Stimulated activated naive CD8-positive, alpha-beta T cell treated with anti-CD3 and anti-CD28 coated beads, Interleukin-15, amount 100 ng/mL, for 72 hours (primary cell): ENCODE results near the gene TPBG.
A peak's percentile ranks its signal among the peaks of the same experiment; 100 is the strongest.

Experiments
- ATAC-seq: fragments of 150-1000 bp; cut with Tn5 transposase; 2 replicates; pipeline ENCODE4 v1.10.0; 2021; ENCODE audit warnings: mild to moderate bottlenecking, moderate library complexity
- DNase-seq, 2 donors: peaks; one replicate each; pipeline ENCODE4 v3.0.0; 2021 to 2022
- H3K27ac Mint-ChIP-seq, 2 donors: one replicate each; pipeline ENCODE4 v1.8.0; 2022; ENCODE audit warnings: mild to moderate bottlenecking in 2 of 2, mixed read lengths in 2 of 2, moderate library complexity in 2 of 2
- H3K27me3 Mint-ChIP-seq: one replicate; pipeline ENCODE4 v1.8.0; 2022; ENCODE audit warnings: mixed read lengths
- H3K4me1 Mint-ChIP-seq: one replicate; pipeline ENCODE4 v1.8.0; 2022; ENCODE audit warnings: mild to moderate bottlenecking, mixed read lengths
- H3K4me3 Mint-ChIP-seq, 2 donors: one replicate each; pipeline ENCODE4 v1.8.0; 2022; ENCODE audit warnings: mild to moderate bottlenecking in 2 of 2, mixed read lengths in 2 of 2, moderate library complexity in 1 of 2
- H3K9me3 Mint-ChIP-seq, 2 donors: one replicate each; pipeline ENCODE4 v1.8.0; 2022; ENCODE audit warnings: mixed read lengths in 2 of 2

The TPBG gene, protein sequence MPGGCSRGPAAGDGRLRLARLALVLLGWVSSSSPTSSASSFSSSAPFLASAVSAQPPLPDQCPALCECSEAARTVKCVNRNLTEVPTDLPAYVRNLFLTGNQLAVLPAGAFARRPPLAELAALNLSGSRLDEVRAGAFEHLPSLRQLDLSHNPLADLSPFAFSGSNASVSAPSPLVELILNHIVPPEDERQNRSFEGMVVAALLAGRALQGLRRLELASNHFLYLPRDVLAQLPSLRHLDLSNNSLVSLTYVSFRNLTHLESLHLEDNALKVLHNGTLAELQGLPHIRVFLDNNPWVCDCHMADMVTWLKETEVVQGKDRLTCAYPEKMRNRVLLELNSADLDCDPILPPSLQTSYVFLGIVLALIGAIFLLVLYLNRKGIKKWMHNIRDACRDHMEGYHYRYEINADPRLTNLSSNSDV

DNA sequence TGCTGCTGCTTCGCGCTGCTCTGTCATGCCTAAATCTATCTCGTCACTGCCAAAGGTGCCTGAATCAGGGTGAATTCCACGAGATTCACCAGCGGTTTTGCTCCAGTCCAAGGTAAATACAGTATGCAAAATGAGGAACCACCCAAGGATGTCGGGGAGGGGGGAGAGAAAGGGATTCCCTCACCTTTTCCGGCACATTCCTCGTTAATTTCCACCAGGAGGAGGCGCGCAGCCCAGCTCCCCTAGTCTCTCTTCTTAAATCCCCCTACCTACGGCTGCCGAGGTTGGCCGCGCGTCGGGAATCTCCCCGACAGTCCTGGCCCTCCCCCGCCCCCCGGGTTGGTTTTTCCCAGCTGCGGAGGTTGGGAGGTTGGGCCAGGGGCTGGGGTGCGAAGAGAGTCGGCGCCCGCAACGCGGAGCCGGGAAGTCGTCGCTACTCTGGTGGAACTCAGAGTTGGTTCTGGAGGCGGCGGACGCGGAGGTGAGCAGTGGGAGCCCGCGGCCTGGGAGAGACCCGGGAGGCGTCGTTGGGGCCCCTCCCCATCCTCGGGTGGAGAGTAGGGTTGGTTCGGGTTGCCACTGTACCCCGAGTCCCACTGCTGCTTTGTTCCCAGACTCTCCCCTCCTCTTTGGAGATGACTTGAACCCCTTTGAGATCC is at the start of gene TPBG:
TPBG (plus strand) TSS at position 390 of the 659 bp plus-strand sequence. CDS start 1,145 bp downstream, outside the sequence.
- ATAC-seq: peak; percentile 45
- H3K4me1 Mint-ChIP-seq: peaks cover 28% of the 10 kb centered on the region
- peak within 1 kb of the TSS; percentile 80 to 86 for H3K4me3 Mint-ChIP-seq
- H3K27ac Mint-ChIP-seq: peak within 1 kb of the TSS in 1 of 2 donors; percentile 48
- no peaks in the 10 kb centered on the region for H3K9me3 Mint-ChIP-seq
- peaks cover 71% of the 10 kb centered on the region for H3K27me3 Mint-ChIP-seq
- peak in 1 of 2 donors; percentile 10 for DNase-seq

DNA sequence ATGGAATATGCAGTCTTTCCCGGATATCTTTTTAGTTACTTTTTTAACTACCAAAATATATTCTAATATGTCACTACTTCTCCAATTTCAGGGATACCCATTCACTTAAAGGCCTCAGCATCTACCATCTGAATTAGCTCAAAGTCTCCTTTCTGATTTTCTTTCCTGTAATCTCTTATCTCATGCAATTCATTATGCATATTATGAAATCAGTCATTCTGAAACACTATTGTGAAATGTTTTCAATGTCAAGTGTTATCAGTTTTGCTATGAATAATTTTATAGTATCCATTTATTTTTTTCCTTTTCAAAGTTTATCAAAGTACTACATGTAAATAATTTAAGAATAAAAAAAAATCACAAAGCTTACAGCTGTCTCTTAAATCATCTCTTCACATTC is 41.2 kb upstream of the TPBG start:
- no peak overlapping the region for H3K4me3 Mint-ChIP-seq
- ATAC-seq (no peak), DNase-seq (no peak)
- no peaks in the 10 kb centered on the region for H3K27me3 Mint-ChIP-seq
- H3K4me1 Mint-ChIP-seq: no peaks in the 10 kb centered on the region
- peaks cover 0 to under 1% of the 10 kb centered on the region in 2 donors for H3K9me3 Mint-ChIP-seq
- H3K27ac Mint-ChIP-seq: peak overlapping the region in 1 of 2 donors; percentile 25

DNA sequence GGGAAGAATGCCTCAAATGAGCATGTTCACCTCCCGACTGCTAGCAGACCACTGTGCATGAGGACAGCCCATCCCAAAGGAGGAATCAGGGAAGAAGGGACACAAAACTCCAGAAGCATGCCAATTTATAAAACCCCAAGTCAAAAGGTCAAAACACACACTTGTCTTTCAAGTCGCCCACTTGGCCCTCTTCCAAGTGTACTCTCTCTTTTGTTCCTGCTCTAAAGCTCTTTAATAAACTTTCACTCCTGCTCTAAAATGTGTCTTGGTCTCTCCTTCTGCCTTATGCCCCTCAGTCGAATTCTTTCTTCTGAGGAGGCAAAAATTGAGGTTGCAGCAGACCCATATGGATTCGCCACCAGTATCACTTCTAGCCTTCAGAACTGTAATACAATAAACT is 33.9 kb upstream of the TPBG start:
- H3K4me1 Mint-ChIP-seq: no peaks in the 10 kb centered on the region
- H3K27me3 Mint-ChIP-seq: peaks cover 6% of the 10 kb centered on the region
- no peak overlapping the region for H3K4me3 Mint-ChIP-seq
- H3K27ac Mint-ChIP-seq: no peak overlapping the region
- DNase-seq (no peak), ATAC-seq (no peak)
- peaks cover 0 to 4% of the 10 kb centered on the region in 2 donors for H3K9me3 Mint-ChIP-seq

DNA sequence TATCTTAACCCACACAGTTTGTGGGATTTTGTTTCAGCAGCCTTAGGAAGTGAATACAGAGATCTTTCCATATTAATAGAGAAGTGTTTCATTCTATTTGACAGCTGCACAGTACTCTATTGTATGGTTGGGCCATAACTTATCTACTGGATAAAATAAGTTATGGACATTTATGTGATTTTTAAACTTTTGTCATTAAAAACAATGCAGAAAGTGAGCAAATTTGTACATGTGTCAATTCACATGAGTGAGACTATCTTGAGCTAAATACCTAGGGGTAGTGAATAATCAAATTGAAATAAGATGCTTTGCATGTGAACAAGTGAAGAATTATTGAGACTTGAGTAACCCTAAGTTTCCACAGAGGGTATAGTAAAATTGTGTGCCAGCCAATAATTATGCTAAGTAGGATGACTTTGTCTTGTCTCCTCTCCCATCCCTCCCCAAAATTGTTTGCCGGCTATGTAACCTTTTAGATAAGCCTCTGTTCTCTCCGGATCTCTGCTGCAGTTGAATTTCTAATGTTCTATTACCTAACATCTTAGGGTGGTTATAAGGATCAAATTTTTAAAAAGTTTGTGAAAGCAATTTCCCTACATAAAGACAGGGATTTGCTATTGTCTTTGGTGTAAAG is 33.3 kb upstream of the TPBG start:
- Mint-ChIP-seq H3K4me1 (no peaks in the 10 kb centered on the region), H3K9me3 (peaks cover 0 to 4% of the 10 kb centered on the region in 2 donors), H3K27ac (no peak overlapping the region), H3K4me3 (no peak overlapping the region), H3K27me3 (peaks cover 10% of the 10 kb centered on the region)
- no peak for ATAC-seq
- DNase-seq: no peak

DNA sequence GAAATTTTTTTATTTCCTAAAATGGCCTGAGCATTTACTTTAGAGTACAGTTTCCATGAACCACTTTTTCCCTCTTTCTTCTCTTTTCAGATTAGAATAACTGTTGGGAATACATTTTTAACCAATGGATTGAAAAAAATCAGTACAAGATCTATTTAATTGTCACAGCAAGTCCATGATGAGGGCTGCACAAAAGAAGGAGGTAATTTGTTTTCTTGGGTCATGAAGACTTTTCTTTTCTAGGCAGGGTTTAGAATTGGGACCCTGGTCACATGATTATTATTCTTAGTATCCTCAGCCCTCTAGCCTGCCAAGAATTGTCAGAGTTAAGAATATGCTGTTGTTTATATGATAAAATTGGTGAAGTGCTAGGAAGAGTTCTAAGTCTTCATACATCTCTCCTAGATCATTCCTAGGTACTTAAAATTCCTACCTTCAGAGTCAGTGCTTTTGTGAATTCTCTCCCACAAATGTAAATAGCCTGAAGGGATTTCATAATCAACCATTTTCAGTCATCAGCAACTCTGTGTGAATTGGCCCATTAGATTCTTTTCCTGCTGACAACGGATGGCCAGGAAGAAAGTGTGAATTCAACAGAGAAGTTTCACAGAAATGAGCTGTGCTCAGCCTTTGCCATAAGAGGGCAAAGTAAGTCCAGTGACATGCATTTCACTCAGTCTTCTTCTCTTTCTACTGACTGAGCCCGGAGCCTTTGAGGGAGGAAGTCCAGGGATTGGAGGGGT is 32.4 kb upstream of the TPBG start:
- Mint-ChIP-seq H3K4me1 (no peaks in the 10 kb centered on the region), H3K27me3 (peaks cover 10% of the 10 kb centered on the region), H3K4me3 (no peak overlapping the region), H3K9me3 (peaks cover 0 to 4% of the 10 kb centered on the region in 2 donors), H3K27ac (no peak overlapping the region)
- ATAC-seq (no peak), DNase-seq (no peak)

DNA sequence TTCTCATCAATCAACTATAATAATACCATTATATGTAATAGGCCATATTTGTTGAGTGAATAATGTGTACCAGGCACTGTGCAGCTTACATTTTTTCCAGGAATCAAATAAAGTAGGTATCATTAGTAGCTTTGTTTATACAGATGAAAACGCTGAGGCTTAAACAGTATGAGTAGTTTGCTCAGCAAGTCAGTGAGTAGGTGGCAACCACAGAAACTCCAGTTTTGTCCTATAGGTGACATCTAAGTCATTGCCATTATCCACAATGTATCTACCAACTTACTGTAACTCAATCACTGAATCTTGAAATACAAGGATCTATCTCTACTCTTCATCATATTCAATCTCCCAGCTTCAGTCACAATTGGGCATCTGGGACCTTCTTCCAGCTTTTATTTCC is 29.8 kb upstream of the TPBG start:
- Mint-ChIP-seq H3K9me3 (peaks cover 0 to 4% of the 10 kb centered on the region in 2 donors), H3K27me3 (peaks cover 10% of the 10 kb centered on the region), H3K27ac (no peak overlapping the region), H3K4me1 (no peaks in the 10 kb centered on the region), H3K4me3 (no peak overlapping the region)
- DNase-seq: no peak
- ATAC-seq: no peak

DNA sequence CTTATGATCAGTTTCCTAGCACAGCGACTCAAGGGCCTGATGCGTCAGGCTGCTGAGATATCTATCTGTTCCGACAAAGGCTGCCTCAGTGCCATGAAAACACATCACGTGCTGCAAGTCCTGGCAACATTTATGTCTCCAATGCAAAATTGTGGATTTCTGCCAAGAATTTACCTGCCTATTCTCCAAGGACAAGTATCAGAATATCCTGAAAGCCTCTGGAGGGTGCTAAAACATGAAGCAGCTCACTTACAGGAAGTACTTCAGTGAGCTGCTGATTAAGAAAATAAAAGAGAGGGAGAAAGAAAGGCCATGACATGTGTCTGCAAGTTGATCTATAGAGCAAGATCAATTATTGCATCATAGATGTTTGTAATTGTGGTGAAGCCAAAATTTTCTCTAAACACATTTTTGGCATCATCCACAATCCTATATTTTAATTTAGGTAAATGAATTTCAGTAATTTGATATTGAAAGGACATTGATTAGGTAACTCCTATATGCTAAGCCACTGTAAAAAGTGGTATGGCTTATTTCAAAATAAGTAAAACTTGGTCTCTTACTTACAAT is 25.8 kb upstream of the TPBG start:
- H3K27me3 Mint-ChIP-seq: peaks cover 10% of the 10 kb centered on the region
- no peak overlapping the region for H3K4me3 Mint-ChIP-seq
- H3K27ac Mint-ChIP-seq: no peak overlapping the region
- no peaks in the 10 kb centered on the region for H3K4me1 Mint-ChIP-seq
- DNase-seq (no peak), ATAC-seq (no peak)
- peaks cover 13 to 21% of the 10 kb centered on the region in 2 donors for H3K9me3 Mint-ChIP-seq

DNA sequence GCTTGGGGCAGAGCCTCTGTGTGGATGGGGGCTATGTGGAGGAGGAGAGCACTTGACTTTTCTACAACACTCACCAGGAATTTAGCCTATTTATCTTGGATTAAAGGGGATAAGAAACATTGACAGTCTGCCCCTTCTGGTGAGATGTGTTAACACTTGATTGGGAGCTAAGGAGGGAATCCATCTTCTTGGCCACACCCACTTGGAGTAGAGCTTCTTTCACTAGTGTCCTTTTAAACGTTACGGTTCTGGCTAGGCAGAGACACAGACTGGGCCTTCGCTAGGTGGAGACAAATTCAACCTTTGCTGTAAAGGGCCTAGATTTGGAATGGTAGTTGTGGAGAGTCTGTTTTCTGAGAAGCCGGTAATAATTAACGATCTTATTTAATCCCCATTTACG is 15.5 kb upstream of the TPBG start:
- H3K27me3 Mint-ChIP-seq: no peaks in the 10 kb centered on the region
- ATAC-seq (no peak), DNase-seq (no peak)
- H3K27ac Mint-ChIP-seq: no peak overlapping the region
- H3K9me3 Mint-ChIP-seq: peaks cover 7 to 11% of the 10 kb centered on the region in 2 donors
- no peak overlapping the region for H3K4me3 Mint-ChIP-seq
- no peaks in the 10 kb centered on the region for H3K4me1 Mint-ChIP-seq

DNA sequence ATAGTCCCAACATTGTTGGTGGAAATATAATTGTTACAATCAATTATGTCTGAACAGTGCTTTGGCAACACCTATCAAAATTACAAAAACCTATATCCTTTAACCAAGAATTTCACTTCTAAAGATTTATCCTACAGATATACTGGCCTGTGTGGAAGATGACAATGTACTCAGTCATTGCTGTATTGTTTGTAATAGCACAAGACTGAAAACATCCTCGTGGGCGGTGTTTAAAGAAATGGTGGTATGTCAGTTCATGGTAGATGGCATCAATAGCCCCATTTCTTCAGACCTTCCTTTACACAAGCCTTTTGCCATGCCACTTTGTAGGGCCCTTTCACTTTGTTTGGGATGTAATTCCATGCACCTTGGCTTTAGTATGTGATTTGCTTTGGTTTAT is 9.8 kb upstream of the TPBG start:
- DNase-seq (no peak), ATAC-seq (no peak)
- H3K27ac Mint-ChIP-seq: no peak overlapping the region
- no peak overlapping the region for H3K4me3 Mint-ChIP-seq
- H3K4me1 Mint-ChIP-seq: no peaks in the 10 kb centered on the region
- H3K27me3 Mint-ChIP-seq: peaks cover 16% of the 10 kb centered on the region
- H3K9me3 Mint-ChIP-seq: no peaks in the 10 kb centered on the region

DNA sequence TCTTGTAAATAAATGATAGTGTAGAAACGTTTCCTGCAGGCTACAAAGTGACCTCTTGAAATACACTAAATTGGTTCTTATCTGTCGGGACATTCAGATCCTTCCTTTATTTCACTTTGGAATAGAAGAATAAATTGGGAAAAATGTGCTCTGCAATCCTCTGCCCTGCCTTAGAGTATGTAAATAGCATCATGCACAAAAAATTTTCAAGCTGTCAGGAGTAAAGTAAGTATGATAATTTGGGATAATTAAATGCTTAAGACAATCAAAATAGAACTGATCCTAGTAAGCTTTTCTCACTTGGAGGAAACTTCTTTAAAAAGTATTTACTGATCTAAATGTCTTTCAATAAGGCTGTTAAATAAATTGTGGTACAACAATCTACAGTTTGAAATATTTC is 3.1 kb upstream of the TPBG start:
- no peak for DNase-seq
- Mint-ChIP-seq H3K4me3 (no peak overlapping the region), H3K27me3 (peaks cover 68% of the 10 kb centered on the region), H3K4me1 (peaks cover 24% of the 10 kb centered on the region), H3K27ac (no peak overlapping the region), H3K9me3 (no peaks in the 10 kb centered on the region)
- ATAC-seq: no peak

DNA sequence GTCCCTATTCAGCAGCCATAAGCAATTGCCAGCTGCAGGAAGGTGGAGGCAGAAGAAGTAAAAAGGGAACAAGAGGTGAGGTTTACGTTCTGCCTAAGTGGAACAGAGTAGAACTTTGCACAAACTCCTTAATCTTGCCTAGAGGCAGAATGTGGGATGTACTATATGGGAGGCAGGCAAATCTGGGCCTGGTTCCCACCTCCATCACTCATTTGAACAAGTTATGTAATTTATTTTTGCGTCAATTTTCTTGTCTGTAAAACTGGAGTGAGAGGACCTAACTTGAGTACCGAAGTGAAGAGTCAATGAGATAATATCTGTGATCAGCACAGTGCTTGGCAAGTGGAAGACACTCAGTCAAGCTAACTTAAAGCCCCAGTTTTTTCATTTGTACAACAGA is 2.0 kb upstream of the TPBG start:
- DNase-seq: no peak
- Mint-ChIP-seq H3K27ac (no peak overlapping the region), H3K9me3 (no peaks in the 10 kb centered on the region), H3K4me1 (peaks cover 28% of the 10 kb centered on the region), H3K27me3 (peaks cover 77% of the 10 kb centered on the region), H3K4me3 (no peak overlapping the region)
- ATAC-seq: no peak

DNA sequence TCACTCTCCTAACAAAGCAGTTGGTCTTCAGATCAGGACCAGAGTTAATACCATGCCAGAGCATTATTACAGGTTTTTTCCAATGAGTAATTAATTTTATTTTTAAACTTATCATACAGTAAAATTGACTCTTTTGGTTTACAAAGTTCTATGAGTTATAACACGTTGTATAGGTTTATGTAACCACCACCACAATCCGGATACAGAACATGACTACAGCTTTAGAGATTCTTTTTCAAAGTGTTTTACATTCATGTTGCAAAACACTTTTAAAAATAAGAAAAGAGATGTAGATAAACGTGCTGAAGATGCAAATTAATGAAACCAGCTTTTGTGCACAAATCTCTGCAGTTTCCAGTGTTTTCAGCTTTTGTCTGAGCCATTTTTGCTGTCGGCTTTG is 1.5 kb upstream of the TPBG start:
- DNase-seq (no peak), ATAC-seq (no peak)
- H3K9me3 Mint-ChIP-seq: no peaks in the 10 kb centered on the region
- no peak overlapping the region for H3K4me3 Mint-ChIP-seq
- no peak overlapping the region for H3K27ac Mint-ChIP-seq
- H3K4me1 Mint-ChIP-seq: peaks cover 28% of the 10 kb centered on the region
- peaks cover 80% of the 10 kb centered on the region for H3K27me3 Mint-ChIP-seq

DNA sequence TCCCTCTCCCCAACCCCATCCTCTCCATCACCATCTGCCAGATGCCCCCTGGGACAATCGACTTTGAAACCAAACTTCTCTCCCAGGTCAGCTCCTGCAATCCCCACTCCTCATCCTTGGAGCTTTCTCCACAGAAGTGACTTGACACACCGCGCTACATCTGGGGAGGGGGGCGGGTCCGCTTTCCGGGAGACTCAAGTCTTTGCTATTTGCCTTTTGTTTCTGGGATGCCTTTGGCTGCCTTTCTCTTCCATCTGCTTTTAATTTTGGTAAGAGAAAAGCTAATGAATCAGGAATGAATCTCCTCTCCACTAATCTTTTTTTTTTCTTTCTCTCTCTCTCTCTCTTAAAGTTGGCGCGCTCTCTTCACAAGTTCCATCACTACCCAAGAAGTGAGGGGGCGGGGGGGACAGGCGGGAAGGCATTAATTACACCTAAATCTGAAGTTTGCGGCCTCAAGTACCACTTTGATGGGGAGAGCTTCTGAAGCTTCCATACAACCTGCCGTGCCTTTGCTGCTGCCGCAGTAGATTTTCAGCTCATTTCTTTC is 664 bp upstream of the TPBG start:
- no peak overlapping the region for H3K27ac Mint-ChIP-seq
- no peaks in the 10 kb centered on the region for H3K9me3 Mint-ChIP-seq
- peaks cover 76% of the 10 kb centered on the region for H3K27me3 Mint-ChIP-seq
- DNase-seq: no peak
- ATAC-seq: no peak
- peak overlapping the region; percentile 47 to 86 for H3K4me3 Mint-ChIP-seq
- peaks cover 28% of the 10 kb centered on the region for H3K4me1 Mint-ChIP-seq

DNA sequence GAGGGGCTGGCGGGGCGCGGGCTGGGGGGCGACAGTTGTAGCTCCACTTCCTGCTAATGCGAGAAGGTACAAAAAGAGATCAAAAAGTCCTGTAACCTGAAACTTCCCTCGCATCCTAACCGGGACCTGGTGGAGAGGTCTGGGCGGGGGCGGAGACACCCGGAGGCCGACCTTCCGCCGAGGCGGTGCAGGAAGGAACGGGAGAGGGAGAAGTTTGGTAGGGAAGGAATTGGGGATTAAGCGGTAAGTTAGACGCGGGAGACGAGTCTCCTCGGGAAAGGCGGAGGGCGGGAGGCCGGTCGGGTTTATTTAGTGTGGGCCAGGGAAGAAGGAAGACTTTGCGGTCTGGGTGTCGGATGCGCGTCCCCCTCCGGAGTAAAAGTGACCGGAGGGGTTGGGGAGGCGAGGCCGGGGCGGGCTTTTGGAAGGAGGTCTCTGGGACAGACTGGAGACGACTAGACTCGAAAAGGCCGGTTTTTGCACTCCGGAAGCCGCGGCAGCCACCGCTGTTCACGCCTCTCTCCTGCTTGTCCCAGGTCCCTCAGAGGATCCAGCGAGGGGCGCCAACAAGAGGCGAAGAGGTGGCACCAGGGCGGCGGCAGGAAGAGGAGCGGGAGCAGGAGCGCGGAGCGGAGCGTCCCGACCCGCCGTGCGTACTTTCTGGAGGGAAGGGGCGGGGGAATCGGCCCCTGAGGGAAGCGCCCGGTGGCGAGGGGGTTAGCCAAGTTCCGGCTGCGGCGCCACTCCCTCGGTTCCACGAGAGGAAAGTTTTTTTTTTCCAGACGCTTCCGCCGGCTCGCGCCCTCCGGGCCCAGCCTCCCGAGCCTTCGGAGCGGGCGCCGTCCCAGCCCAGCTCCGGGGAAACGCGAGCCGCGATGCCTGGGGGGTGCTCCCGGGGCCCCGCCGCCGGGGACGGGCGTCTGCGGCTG is 734 bp downstream of the TPBG start:
- DNase-seq (peak in 1 of 2 donors; percentile 9), ATAC-seq (peak; percentile 62)
- Mint-ChIP-seq H3K4me3 (peak overlapping the region; percentile 80 to 86), H3K9me3 (no peaks in the 10 kb centered on the region), H3K27ac (peak overlapping the region in 1 of 2 donors; percentile 48), H3K27me3 (peaks cover 71% of the 10 kb centered on the region), H3K4me1 (peaks cover 28% of the 10 kb centered on the region)
